NCI-H2196 treated with DMSO at 0.1 percent for 48 hours (cell line): ENCODE measurements around the gene ZNF772.

Experiments
- DNase-seq: peaks from one replicate; lab custom pipeline; 2025; ENCODE audit not compliant: unreplicated experiment; lab: John Stamatoyannopoulos, UW

Gene ZNF772

GRCh38 chr19:57435062-57435978 is 42.0 kb downstream of the ZNF772 start, which contains the start of gene ZNF749:
TSS of gene ZNF749 (plus strand) at chr19:57435325. CDS start at chr19:57435579, 254 bp downstream.
- DNase-seq, result peak; percentile 94

- DNase-seq, result peak; percentile 42
These were observed 42.8 kb downstream of the ZNF772 start for GRCh38 chr19:57434386-57435061.

- DNase-seq, result no peak
These were observed 56.3 kb downstream of the ZNF772 start for GRCh38 chr19:57421037-57421436.

DNA sequence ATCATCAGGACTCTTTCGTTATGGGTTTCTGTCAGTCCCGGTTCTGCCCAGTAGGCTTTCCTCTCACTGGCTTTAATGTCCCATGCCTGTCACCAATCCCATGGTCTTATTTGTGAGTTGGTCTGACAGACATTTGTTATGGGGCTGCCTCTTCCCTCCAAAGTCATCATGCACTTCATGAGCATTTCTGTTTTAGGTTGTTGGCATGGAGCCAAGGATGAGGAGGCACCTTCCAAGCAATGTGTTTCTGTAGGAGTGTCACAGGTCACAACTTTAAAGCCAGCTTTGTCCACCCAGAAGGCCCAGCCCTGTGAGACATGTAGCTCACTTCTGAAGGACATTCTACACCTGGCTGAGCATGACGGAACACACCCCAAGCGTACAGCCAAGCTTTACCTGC is 57.9 kb downstream of the ZNF772 start:
- DNase-seq, result no peak
